H1 (cell line): ENCODE results near the gene ZNF227. TPM values are rescaled to one million over a fixed set of nuclear protein-coding genes. Genes with fewer than 3 reads are reported as not detected.

Source experiments
- BCL11A ChIP-seq, 2 experiments: IDR thresholded peaks; one replicate each; pipeline ENCODE4 v1.6.1; 2011; ENCODE audit warnings: low read depth in 2 of 2, low read length in 2 of 2, mild to moderate bottlenecking in 2 of 2
- CHD1 ChIP-seq: IDR thresholded peaks from 2 replicates; pipeline ENCODE4 v1.6.1; 2012; ENCODE audit warnings: low read depth, low read length, improper control_type of control experiment
- CTCF ChIP-seq, 3 experiments: IDR thresholded peaks; 1 replicate in 2 of 3; 2 replicates in 1 of 3; pipeline versions ENCODE4 v1.5.1 to v1.6.1; 2011; ENCODE audit warnings: low read length in 3 of 3, mild to moderate bottlenecking in 3 of 3, inconsistent platforms in 2 of 3, low read depth in 1 of 3, moderate library complexity in 1 of 3; ENCODE audit not compliant: insufficient read depth in 1 of 3; ENCODE audit errors: control extremely low read depth in 1 of 3
- FOSL1 ChIP-seq: IDR thresholded peaks from 2 replicates; pipeline ENCODE4 v1.6.1; 2011; ENCODE audit warnings: mild to moderate bottlenecking, low read depth, low read length, moderate library complexity; ENCODE audit not compliant: insufficient read depth
- HDAC2 ChIP-seq, 2 experiments: fragments of 300-600 bp in 1 of 2; sonication (generic) in 1 of 2; IDR thresholded peaks; 2 replicates each; pipeline ENCODE4 v1.6.1; 2011 to 2012; ENCODE audit warnings: low read depth in 2 of 2, low read length in 2 of 2, mild to moderate bottlenecking in 2 of 2, moderate library complexity in 2 of 2, borderline replicate concordance in 1 of 2, inconsistent platforms in 1 of 2
- JUN ChIP-seq: IDR thresholded peaks from 2 replicates; pipeline ENCODE4 v1.6.1; 2011; ENCODE audit warnings: low read depth, mild to moderate bottlenecking, improper control_type of control experiment, low read length
- NANOG ChIP-seq: IDR thresholded peaks from 2 replicates; pipeline ENCODE4 v1.6.1; 2011; ENCODE audit warnings: low read length, low read depth, mild to moderate bottlenecking, inconsistent platforms; ENCODE audit not compliant: insufficient read depth, poor library complexity, severe bottlenecking
- POLR2AphosphoS5 ChIP-seq: IDR thresholded peaks from 2 replicates; pipeline ENCODE4 v1.6.1; 2011; ENCODE audit warnings: low read depth, low read length
- POU5F1 ChIP-seq: IDR thresholded peaks from 2 replicates; pipeline ENCODE4 v1.6.1; 2011; ENCODE audit warnings: low read depth, mild to moderate bottlenecking, low read length, moderate library complexity
- RBBP5 ChIP-seq: IDR thresholded peaks from 2 replicates; pipeline ENCODE4 v1.7.1; 2012; ENCODE audit warnings: low read depth, mild to moderate bottlenecking, inconsistent platforms, low read length, moderate library complexity, borderline replicate concordance
- SIN3A ChIP-seq, 2 experiments: IDR thresholded peaks in 1 of 2; conservative IDR thresholded peaks in 1 of 2; 2 replicates each; pipeline ENCODE4 v1.6.1; 2011 to 2012; ENCODE audit warnings: low read length in 2 of 2, improper control_type of control experiment in 1 of 2, low read depth in 1 of 2, mild to moderate bottlenecking in 1 of 2
- SP1 ChIP-seq: IDR thresholded peaks from 2 replicates; pipeline ENCODE4 v1.6.1; 2011; ENCODE audit warnings: low read depth, low read length
- TBP ChIP-seq: IDR thresholded peaks from 2 replicates; pipeline ENCODE4 v1.6.1; 2011; ENCODE audit warnings: low read depth, low read length, improper control_type of control experiment
- TEAD4 ChIP-seq: IDR thresholded peaks from 2 replicates; pipeline ENCODE4 v1.6.1; 2012; ENCODE audit warnings: low read depth, low read length, inconsistent platforms, mixed read lengths
- YY1 ChIP-seq: IDR thresholded peaks from 2 replicates; pipeline ENCODE4 v1.6.1; 2011; ENCODE audit warnings: low read depth, mild to moderate bottlenecking, low read length
- polyA plus RNA-seq, 7 experiments: library from polyadenylated mRNA; depleted of rRNA in 3 of 7; stranded (reverse) in 5 of 7; unstranded in 2 of 7; fragments of >200 nt in 5 of 7; fragments of 200-250 nt in 2 of 7; gene quantifications; 1 replicate in 5 of 7; 2 replicates in 1 of 7; 4 replicates in 1 of 7; pipeline versions ENCODE4 v1.2.1 to v1.2.3, GENCODE V29; 2011 to 2013; ENCODE audit warnings: missing spikeins in 2 of 7, mixed read lengths in 2 of 7
- total RNA-seq: library from RNA; stranded (reverse); fragmentation: NEBNext Ultra II Directional; extraction: Animal tissue kit (Norgen Biotek cat#: 25700); gene quantifications from 2 replicates; pipeline ENCODE4 v1.2.1, GENCODE V29; 2021

The ZNF227 gene
- total and polyA plus RNA-seq, 2 of the 8 experiments (the other 6 are each of a cell fraction or from before 2014, with no cell fraction given) = 4.9 to 23.9 TPM

GRCh38 chr19:44164673-44165512 lies 47.4 kb upstream of the ZNF227 start, which contains the start of gene ZNF226 (continued):
- TF ChIP-seq CTCF (IDR thresholded peaks at IDR 0.05; ENCODE audit: control extremely low read depth in 1 of 3, insufficient read depth in 1 of 3, low read depth in 1 of 3, low read length in 3 of 3) (no peak), HDAC2 (IDR thresholded peaks at IDR 0.05; ENCODE audit: borderline replicate concordance in 1 of 2, low read depth in 2 of 2, low read length in 2 of 2) (0 out of 4 replicates have a peak, but pooled peaks of 1 of the 2 experiments have one; percentile 62), JUN (no peak), NANOG (no peak), TBP (peak; percentile 67; the same call in 1 of the 2 replicates), CHD1 (no peak), SIN3A (conservative IDR thresholded peaks at IDR 0.05 in 1 of 2, IDR thresholded peaks at IDR 0.05 in 1 of 2; ENCODE audit: low read depth in 1 of 2, low read length in 2 of 2) (0 out of 4 replicates have a peak, but pooled peaks of 1 of the 2 experiments have one; percentile 21), BCL11A (IDR thresholded peaks at IDR 0.05; ENCODE audit: low read depth in 2 of 2, low read length in 2 of 2) (no peak), POLR2AphosphoS5 (0 out of 2 replicates have a peak, but pooled peaks have one; percentile 43), RBBP5 (peak; percentile 79; the same call in 1 of the 2 replicates), FOSL1 (no peak), TEAD4 (0 out of 2 replicates have a peak, but pooled peaks have one; percentile 36), POU5F1 (no peak), YY1 (peak; percentile 95), SP1 (0 out of 2 replicates have a peak, but pooled peaks have one; percentile 23)
